Measurements from ENCODE around the gene ZNF653. TPM values are rescaled to one million over a fixed set of nuclear protein-coding genes. Genes with fewer than 3 reads are reported as not detected.
A peak's percentile ranks its signal among the peaks of the same experiment; 100 is the strongest.

ZNF653 gene
- total RNA-seq, 1 donor from 2014 or later = 13.4 TPM

GRCh38 chr19:11507370-11508078 is 1.9 kb upstream of the ZNF653 start:
- Mint-ChIP-seq H3K27me3 (no peaks in the 10 kb centered on the region), H3K36me3 (no peaks in the 10 kb centered on the region), H3K27ac (no peak overlapping the region), H3K4me1 (ENCODE audit: unreplicated experiment) (peaks cover 8% of the 10 kb centered on the region), H3K4me3 (peak overlapping the region; percentile 34), H3K9me3 (no peaks in the 10 kb centered on the region)
- DNase-seq (ENCODE audit: extremely low spot score, unreplicated experiment) = no peak
- TF ChIP-seq CTCF (conservative IDR thresholded peaks at IDR 0.05) = no peak

- H3K9me3 Mint-ChIP-seq = no peaks in the 10 kb centered on the region
- H3K36me3 Mint-ChIP-seq = no peaks in the 10 kb centered on the region
- TF ChIP-seq CTCF (conservative IDR thresholded peaks at IDR 0.05) = no peak
- peak overlapping the region; percentile 78 for H3K4me3 Mint-ChIP-seq
- peaks cover 8% of the 10 kb centered on the region for H3K4me1 Mint-ChIP-seq (ENCODE audit: unreplicated experiment)
- no peak for DNase-seq (ENCODE audit: extremely low spot score, unreplicated experiment)
- no peaks in the 10 kb centered on the region for H3K27me3 Mint-ChIP-seq
- peak overlapping the region; percentile 51 for H3K27ac Mint-ChIP-seq
These were observed 1.3 kb upstream of the ZNF653 start for GRCh38 chr19:11506967-11507366.

GRCh38 chr19:11506101-11506555 is 489 bp upstream of the ZNF653 start:
- H3K36me3 Mint-ChIP-seq = no peaks in the 10 kb centered on the region
- no peaks in the 10 kb centered on the region for H3K27me3 Mint-ChIP-seq
- no peak for DNase-seq (ENCODE audit: extremely low spot score, unreplicated experiment)
- H3K4me1 Mint-ChIP-seq (ENCODE audit: unreplicated experiment) = peaks cover 8% of the 10 kb centered on the region
- peak overlapping the region; percentile 92 for H3K4me3 Mint-ChIP-seq
- peak overlapping the region; percentile 94 for H3K27ac Mint-ChIP-seq
- TF ChIP-seq CTCF (conservative IDR thresholded peaks at IDR 0.05) = no peak
- no peaks in the 10 kb centered on the region for H3K9me3 Mint-ChIP-seq

- peak overlapping the region; percentile 92 for H3K4me3 Mint-ChIP-seq
These were observed 571 bp downstream of the ZNF653 start for GRCh38 chr19:11505032-11505503.

GRCh38 chr19:11504502-11505031 is 1.1 kb downstream of the ZNF653 start:
- Mint-ChIP-seq H3K4me1 (ENCODE audit: unreplicated experiment) (peaks cover 8% of the 10 kb centered on the region), H3K27me3 (no peaks in the 10 kb centered on the region), H3K4me3 (peak overlapping the region; percentile 92), H3K9me3 (no peaks in the 10 kb centered on the region), H3K36me3 (no peaks in the 10 kb centered on the region), H3K27ac (peak overlapping the region; percentile 91)
- no peak for TF ChIP-seq CTCF (conservative IDR thresholded peaks at IDR 0.05)
- DNase-seq (ENCODE audit: extremely low spot score, unreplicated experiment) = no peak

More at GRCh38 chr19:11505032-11505503, 571 bp downstream of the ZNF653 start:
- no peak for TF ChIP-seq CTCF (conservative IDR thresholded peaks at IDR 0.05)
- Mint-ChIP-seq H3K36me3 (no peaks in the 10 kb centered on the region), H3K9me3 (no peaks in the 10 kb centered on the region), H3K27me3 (no peaks in the 10 kb centered on the region), H3K4me1 (ENCODE audit: unreplicated experiment) (peaks cover 8% of the 10 kb centered on the region), H3K27ac (peak overlapping the region; percentile 91)
- DNase-seq (ENCODE audit: extremely low spot score, unreplicated experiment) = peak; percentile 95

All from type B pancreatic cell (in vitro differentiated cells).